Tibial artery (tissue), 4 donors: ENCODE data around the gene ZNF471.
A peak's percentile ranks its signal among the peaks of the same experiment; 100 is the strongest.

ENCODE experiments used
- DNase-seq, 2 donors: peaks; one replicate each; pipeline ENCODE4 v3.0.0-alpha.2; 2019
- H3K27ac ChIP-seq, 2 donors: fragments of 200-600 bp; sonication (generic) in 1 of 2; 1 replicate in 1 of 2; 2 replicates in 1 of 2; pipeline ENCODE4 v1.5.1; 2018 to 2019; ENCODE audit warnings: mild to moderate bottlenecking in 1 of 2
- H3K27me3 ChIP-seq, 2 donors: fragments of 200-600 bp; sonication (generic) in 1 of 2; one replicate each; pipeline versions ENCODE4 v1.5.1 to v1.6.0; 2016 to 2019
- H3K36me3 ChIP-seq, 3 donors: fragments of 200-600 bp; sonication (generic) in 2 of 3; one replicate each; pipeline ENCODE4 v1.5.1; 2016 to 2019; ENCODE audit warnings: mild to moderate bottlenecking in 2 of 3
- H3K4me1 ChIP-seq, 4 donors: fragments of 200-600 bp; sonication (generic) in 2 of 4; 1 replicate in 3 of 4; 2 replicates in 1 of 4; pipeline ENCODE4 v1.5.1; 2016 to 2019
- H3K4me3 ChIP-seq, 2 donors: fragments of 200-600 bp; sonication (generic) in 1 of 2; 1 replicate in 1 of 2; 2 replicates in 1 of 2; pipeline ENCODE4 v1.5.1; 2018 to 2019; ENCODE audit warnings: mild to moderate bottlenecking in 2 of 2
- H3K9me3 ChIP-seq, 3 donors: fragments of 200-600 bp; sonication (generic) in 1 of 3; one replicate each; pipeline ENCODE4 v1.5.1; 2016 to 2019
- intact Hi-C: fragments of 100-400 bp; cut with DNase I; formaldehyde crosslinking; loops from one replicate; pipeline ENCODE4 v1.15.0; 2023; ENCODE audit warnings: low total_unique reads
- TF ChIP-seq, protein P1 (sequence below), 2 experiments: fragments of 200-600 bp in 1 of 2; fragments of 450-650 bp in 1 of 2; IDR thresholded peaks; one replicate each; pipeline ENCODE4 v1.5.1; 2017 to 2019; ENCODE audit warnings: antibody characterized with exemption in 2 of 2, mild to moderate bottlenecking in 1 of 2, moderate library complexity in 1 of 2

ZNF471 gene

DNA sequence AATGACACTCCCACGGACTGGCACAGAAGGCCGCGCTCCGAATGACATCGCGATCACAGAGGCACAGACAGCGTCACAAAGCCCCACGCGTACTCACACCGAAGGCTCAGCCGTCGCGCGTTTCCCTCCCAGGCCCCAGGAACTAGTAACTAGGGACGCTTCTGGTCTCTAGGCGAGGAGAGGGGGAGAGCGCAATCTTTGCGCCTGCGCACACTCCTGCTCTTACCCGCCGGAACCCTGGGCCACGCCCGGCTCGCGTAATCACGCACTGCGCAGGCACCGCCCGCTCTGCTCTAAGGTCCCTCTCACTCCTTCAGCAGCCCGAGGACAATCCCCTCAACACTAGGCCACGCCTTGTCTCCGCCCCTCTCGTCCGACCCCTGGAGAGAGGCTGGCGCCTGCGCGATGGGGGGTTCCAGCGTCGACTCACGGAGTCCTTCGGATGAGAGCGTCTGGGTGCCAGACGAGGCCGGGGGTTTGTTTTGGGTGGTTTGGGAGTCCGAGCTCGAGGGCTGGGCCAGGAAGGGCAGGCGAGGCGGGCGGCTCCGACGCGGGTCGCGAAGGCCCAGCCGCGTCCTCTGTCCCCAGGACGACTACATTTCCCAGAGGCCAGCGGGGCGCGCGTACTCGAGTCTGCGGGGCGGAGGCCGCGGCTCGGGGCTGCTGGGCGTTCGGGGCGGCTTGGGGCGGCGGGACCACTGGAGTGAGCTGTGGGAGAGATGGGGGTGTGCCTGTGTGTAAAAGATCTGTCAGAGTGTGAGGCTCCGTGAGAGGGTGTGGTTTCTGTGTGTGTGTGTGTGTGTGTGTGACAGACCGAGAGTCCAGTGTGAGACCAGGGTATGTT, at the start of gene ZNF471:
ZNF471 (plus strand) TSS at position 410 of the 844 bp plus-strand sequence. CDS start 3,717 bp downstream, outside the sequence.
- Histone ChIP-seq H3K36me3 (peaks cover 9 to 15% (median 12%) of the 10 kb centered on the region in 3 donors), H3K9me3 (peaks cover 0 to 17% (median 0%) of the 10 kb centered on the region in 3 donors), H3K27ac (peak within 1 kb of the TSS; percentile 97 to 99), H3K4me3 (peak within 1 kb of the TSS; percentile 69 to 82), H3K27me3 (no peaks in the 10 kb centered on the region), H3K4me1 (peaks cover 0 to 8% (median 4%) of the 10 kb centered on the region in 4 donors)
- intact Hi-C loops, result loop anchor here (10.0 kb wide), 1 partner anchor 87 kb away; the partner anchor contains the start of gene ZNF71
- peak; percentile 99 for DNase-seq
- TF ChIP-seq, protein P1, sequence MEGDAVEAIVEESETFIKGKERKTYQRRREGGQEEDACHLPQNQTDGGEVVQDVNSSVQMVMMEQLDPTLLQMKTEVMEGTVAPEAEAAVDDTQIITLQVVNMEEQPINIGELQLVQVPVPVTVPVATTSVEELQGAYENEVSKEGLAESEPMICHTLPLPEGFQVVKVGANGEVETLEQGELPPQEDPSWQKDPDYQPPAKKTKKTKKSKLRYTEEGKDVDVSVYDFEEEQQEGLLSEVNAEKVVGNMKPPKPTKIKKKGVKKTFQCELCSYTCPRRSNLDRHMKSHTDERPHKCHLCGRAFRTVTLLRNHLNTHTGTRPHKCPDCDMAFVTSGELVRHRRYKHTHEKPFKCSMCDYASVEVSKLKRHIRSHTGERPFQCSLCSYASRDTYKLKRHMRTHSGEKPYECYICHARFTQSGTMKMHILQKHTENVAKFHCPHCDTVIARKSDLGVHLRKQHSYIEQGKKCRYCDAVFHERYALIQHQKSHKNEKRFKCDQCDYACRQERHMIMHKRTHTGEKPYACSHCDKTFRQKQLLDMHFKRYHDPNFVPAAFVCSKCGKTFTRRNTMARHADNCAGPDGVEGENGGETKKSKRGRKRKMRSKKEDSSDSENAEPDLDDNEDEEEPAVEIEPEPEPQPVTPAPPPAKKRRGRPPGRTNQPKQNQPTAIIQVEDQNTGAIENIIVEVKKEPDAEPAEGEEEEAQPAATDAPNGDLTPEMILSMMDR (IDR thresholded peaks at IDR 0.05), result no peak

DNA sequence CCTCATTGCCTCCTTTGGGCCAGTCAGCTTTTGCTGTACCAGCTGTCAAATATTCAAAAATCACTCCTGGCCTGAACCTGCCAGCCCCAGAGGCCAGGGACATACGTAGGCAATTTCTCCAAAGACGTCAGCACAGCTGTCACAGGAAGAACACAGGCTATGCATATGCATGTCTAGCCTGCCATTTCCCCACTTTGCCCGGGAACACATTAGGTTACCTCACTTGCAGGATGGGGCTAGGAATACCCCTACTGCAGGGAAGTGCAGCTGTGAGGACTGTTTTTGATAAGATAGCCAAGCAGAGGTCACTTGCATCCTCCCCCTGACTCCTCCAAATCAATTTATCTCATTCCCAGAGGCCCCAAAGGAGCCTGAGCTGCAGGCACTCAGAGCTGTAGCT, 33.3 kb upstream of the ZNF471 start:
- intact Hi-C loops, result no loop called here
- no peak for DNase-seq
- Histone ChIP-seq H3K27ac (no peak overlapping the region), H3K4me3 (no peak overlapping the region), H3K4me1 (peaks cover 0 to 22% (median 15%) of the 10 kb centered on the region in 4 donors), H3K9me3 (peaks cover 0 to 61% (median 49%) of the 10 kb centered on the region in 3 donors), H3K27me3 (no peaks in the 10 kb centered on the region), H3K36me3 (peaks cover 44 to 53% (median 51%) of the 10 kb centered on the region in 3 donors)
- TF ChIP-seq, protein P1 (IDR thresholded peaks at IDR 0.05), result no peak

DNA sequence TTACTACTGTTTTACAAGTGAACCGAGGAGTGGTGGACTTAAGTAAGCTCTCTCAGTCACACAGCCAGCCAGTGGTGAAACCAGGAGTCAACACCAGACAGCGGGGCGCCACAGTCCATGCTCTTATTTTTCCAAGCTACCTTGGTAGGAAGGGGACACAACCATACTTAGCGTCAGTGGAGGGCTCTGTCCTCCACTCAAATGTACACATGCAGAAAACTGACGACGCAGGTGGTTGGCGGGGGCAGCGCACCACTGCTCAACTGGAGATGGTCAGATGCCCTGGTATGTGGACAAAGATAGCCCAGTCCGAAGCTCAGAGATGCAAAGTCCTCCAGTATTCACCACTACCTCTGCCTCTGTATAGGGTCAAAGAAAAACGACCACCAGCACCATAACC, 31.6 kb upstream of the ZNF471 start:
- no peak for DNase-seq
- Histone ChIP-seq H3K36me3 (peaks cover 33 to 43% (median 42%) of the 10 kb centered on the region in 3 donors), H3K4me3 (no peak overlapping the region), H3K27me3 (no peaks in the 10 kb centered on the region), H3K4me1 (peaks cover 0 to 22% (median 16%) of the 10 kb centered on the region in 4 donors), H3K27ac (no peak overlapping the region), H3K9me3 (peaks cover 0 to 52% (median 33%) of the 10 kb centered on the region in 3 donors)
- TF ChIP-seq, protein P1 (IDR thresholded peaks at IDR 0.05), result no peak
- intact Hi-C loops, result no loop called here

DNA sequence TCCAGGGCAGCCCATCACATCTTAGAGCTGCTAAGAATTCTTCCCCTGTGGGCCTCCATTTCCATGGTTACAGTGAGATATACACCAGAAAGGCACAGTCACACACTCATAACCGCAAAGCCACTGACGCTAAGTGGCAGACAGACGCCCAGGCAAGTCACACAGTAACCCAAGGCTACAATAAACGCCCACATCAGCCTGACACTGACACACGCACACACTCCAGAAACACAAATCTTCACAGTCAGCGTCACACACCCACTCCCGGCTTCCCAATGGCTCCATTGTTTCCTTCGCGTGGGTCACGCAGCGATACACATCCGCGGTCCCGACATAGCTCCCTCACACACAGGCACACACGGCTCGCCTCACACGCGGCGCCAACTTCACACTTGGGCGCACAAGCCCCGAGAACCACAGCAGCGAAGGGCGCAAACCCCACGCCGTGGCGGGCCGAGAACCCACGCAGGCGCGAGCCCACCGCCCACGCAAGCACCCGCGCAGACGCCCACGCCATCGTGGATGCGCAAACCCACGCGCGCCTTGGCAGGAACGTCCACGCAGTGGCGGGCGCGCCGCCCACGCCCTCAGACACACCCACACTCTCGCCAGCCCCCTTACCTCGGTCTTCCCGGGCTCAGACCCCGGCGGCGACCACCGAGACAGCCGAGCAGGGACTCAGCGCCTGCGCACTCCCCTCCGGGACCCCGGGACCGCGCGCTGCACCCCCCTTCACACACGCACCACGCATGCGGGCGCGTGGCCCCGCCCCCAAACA, 30.8 kb upstream of the ZNF471 start, which contains the start of gene ZNF667:
ZNF667 (minus strand) TSS at position 695 of the 778 bp plus-strand sequence. CDS start 14,975 bp downstream, outside the sequence.
- Histone ChIP-seq H3K4me1 (peaks cover 0 to 22% (median 16%) of the 10 kb centered on the region in 4 donors), H3K9me3 (peaks cover 0 to 51% (median 28%) of the 10 kb centered on the region in 3 donors), H3K4me3 (peak within 1 kb of the TSS; percentile 65 to 81), H3K36me3 (peaks cover 29 to 39% (median 36%) of the 10 kb centered on the region in 3 donors), H3K27me3 (no peaks in the 10 kb centered on the region), H3K27ac (peak within 1 kb of the TSS; percentile 77 to 82)
- DNase-seq, result no peak
- TF ChIP-seq, protein P1 (IDR thresholded peaks at IDR 0.05), result no peak
- intact Hi-C loops, result no loop called here
